GM19328 (cell line): ENCODE data around the gene ADD3.
"Not testable (repeated sequence)": the region's sequence is repeated elsewhere in the genome, so short reads cannot be mapped to it uniquely, and the experiment has no call there.

Experiments used
- ATAC-seq: cut with Tn5 transposase; IDR thresholded peaks from one replicate; pipeline ENCODE4 v1.9.1; 2021; ENCODE audit warnings: mild to moderate bottlenecking, moderate library complexity; ENCODE audit not compliant: unreplicated experiment

ADD3 gene

GRCh38 chr10:110033701-110034235 is 26.0 kb downstream of the ADD3 start:
- ATAC-seq = no peak

GRCh38 chr10:110034596-110034995 is 26.8 kb downstream of the ADD3 start:
- ATAC-seq = no peak

- ATAC-seq = no peak
Measured at GRCh38 chr10:110035070-110035921, 27.5 kb downstream of the ADD3 start.

- peak; percentile 59 for ATAC-seq
Measured at GRCh38 chr10:110036640-110037039, 28.9 kb downstream of the ADD3 start.

GRCh38 chr10:110039254-110039653 is 31.5 kb downstream of the ADD3 start:
- no peak for ATAC-seq

- ATAC-seq = no peak
Measured at GRCh38 chr10:110040108-110040507, 32.3 kb downstream of the ADD3 start.

GRCh38 chr10:110040767-110041478 is 33.1 kb downstream of the ADD3 start:
- ATAC-seq = no peak

GRCh38 chr10:110041479-110041829 is 33.7 kb downstream of the ADD3 start:
- no peak for ATAC-seq

- ATAC-seq = no peak
Measured at GRCh38 chr10:110042181-110042580, 34.4 kb downstream of the ADD3 start.

GRCh38 chr10:110042891-110043290 is 35.1 kb downstream of the ADD3 start:
- ATAC-seq = no peak

- no peak for ATAC-seq
Measured at GRCh38 chr10:110044681-110045080, 36.9 kb downstream of the ADD3 start.

- no peak for ATAC-seq
Measured at GRCh38 chr10:110045772-110046171, 38.0 kb downstream of the ADD3 start.

- ATAC-seq = not testable (repeated sequence)
Measured at GRCh38 chr10:110048145-110048544, 40.4 kb downstream of the ADD3 start.

GRCh38 chr10:110048781-110049180 is 41.0 kb downstream of the ADD3 start:
- no peak for ATAC-seq

GRCh38 chr10:110049889-110050591 is 42.3 kb downstream of the ADD3 start:
- not testable (repeated sequence) for ATAC-seq

GRCh38 chr10:110051487-110051886 is 43.7 kb downstream of the ADD3 start:
- no peak for ATAC-seq

GRCh38 chr10:110052916-110053315 is 45.1 kb downstream of the ADD3 start:
- ATAC-seq = no peak

- no peak for ATAC-seq
Measured at GRCh38 chr10:110056822-110057221, 49.0 kb downstream of the ADD3 start.

- no peak for ATAC-seq
Measured at GRCh38 chr10:110057456-110057855, 49.7 kb downstream of the ADD3 start.

GRCh38 chr10:110058212-110058611 is 50.4 kb downstream of the ADD3 start:
- ATAC-seq = peak; percentile 51

GRCh38 chr10:110059925-110060324 is 52.1 kb downstream of the ADD3 start:
- no peak for ATAC-seq
